Measurements from ENCODE around the gene LGALS7B. TPM values are rescaled to one million over a fixed set of nuclear protein-coding genes. Genes with fewer than 3 reads are reported as not detected.

LGALS7B gene
- total RNA-seq (2012; rRNA removed) (not detected in 2 replicates), polyA plus RNA-seq (2012; rRNA removed) (not detected in 2 replicates), Bru-seq, nascent RNA (not detected), BruChase-seq, experiment 1, labeled RNA remaining after a 6-hour chase (not detected), BruChase-seq, experiment 2, labeled RNA remaining after a 2-hour chase (not detected)
- polyA plus RNA-seq (2012; cell fraction: cytosol; rRNA removed) = not detected in 2 replicates
- polyA plus RNA-seq (2012; cell fraction: nucleus; rRNA removed; ENCODE audit: low replicate concordance) = not detected in 2 replicates
- long read RNA-seq = 0 reads

GRCh38 chr19:38788478-38789243, at the start of gene LGALS7B:
LGALS7B (plus strand) TSS chr19:38789200; CDS start chr19:38789227, 27 bp downstream.
- no peak within 1 kb of the TSS for H3K4me3 ChIP-seq (ENCODE audit: insufficient read depth, low read depth, low read length)
- ChIA-PET POLR2A (ENCODE audit: unreplicated experiment) (no interaction called here), CTCF (no interaction called here)
- H2BK120ac ChIP-seq (ENCODE audit: low read depth, low read length) = no peak within 1 kb of the TSS
- H4K20me1 ChIP-seq (ENCODE audit: insufficient read depth, low read length) = no peaks in the 10 kb centered on the region
- no peak within 1 kb of the TSS for H3K23ac ChIP-seq (ENCODE audit: low read depth, low read length)
- H3K27ac ChIP-seq (ENCODE audit: insufficient read depth, low read length) = no peak within 1 kb of the TSS
- H3K14ac ChIP-seq (replicated peaks; ENCODE audit: low read depth, low read length) = no peak within 1 kb of the TSS
- H2AK5ac ChIP-seq (ENCODE audit: low read depth, low read length) = no peak within 1 kb of the TSS
- H3K56ac ChIP-seq (ENCODE audit: extremely low read depth, insufficient read depth, low read length) = no peak within 1 kb of the TSS
- H3K79me1 ChIP-seq (ENCODE audit: low read depth in 1 of 2, low read length in 2 of 2) = no peaks in the 10 kb centered on the region
- no peak for ATAC-seq (ENCODE audit: low read depth)
- H3K4me1 ChIP-seq (ENCODE audit: control insufficient read depth, insufficient read depth, low read length) = peaks cover 5% of the 10 kb centered on the region
- no peak within 1 kb of the TSS for H3K4ac ChIP-seq (ENCODE audit: low read depth, low read length)
- in situ Hi-C loops (cut with MboI; ENCODE audit: low sequenced_read_pairs) = no loop called here
- H4K5ac ChIP-seq (ENCODE audit: low read depth, low read length) = no peak within 1 kb of the TSS
- no peak within 1 kb of the TSS for H3K4me2 ChIP-seq (ENCODE audit: low read depth, low read length)
- no peak for DNase-seq
- H3K27me3 ChIP-seq (ENCODE audit: control insufficient read depth, insufficient read depth, low read length) = no peaks in the 10 kb centered on the region; the same call in 1 of the 2 replicates
- intact Hi-C loops (cut with micrococcal nuclease) = no loop called here
- H4K8ac ChIP-seq (ENCODE audit: low read depth in 2 of 2, low read length in 2 of 2) = no peak within 1 kb of the TSS
- dilution Hi-C loops (cut with HindIII; ENCODE audit: low sequenced_read_pairs, unreplicated experiment) = no loop called here
- no peak within 1 kb of the TSS for H2BK5ac ChIP-seq (ENCODE audit: low read depth, low read length, poor library complexity, severe bottlenecking)
- H3K9me3 ChIP-seq (ENCODE audit: control insufficient read depth, insufficient read depth, low read length) = no peaks in the 10 kb centered on the region
- H2BK15ac ChIP-seq (ENCODE audit: low read depth, low read length) = no peak within 1 kb of the TSS
- WGBS, 2 experiments (ENCODE audit: extremely low coverage in 2 of 2, insufficient read length in 1 of 2) = 30% methylated on average over 4 of the region's 17 CpGs; no CpG with 5 or more reads in 1 of the 2 experiments
- H3K18ac ChIP-seq (ENCODE audit: low read depth, low read length) = no peak within 1 kb of the TSS
- H2AK9ac ChIP-seq (replicated peaks; ENCODE audit: low read depth, low read length, poor library complexity) = no peak within 1 kb of the TSS
- H2BK20ac ChIP-seq (ENCODE audit: low read depth, low read length) = no peak within 1 kb of the TSS
- H3K9me1 ChIP-seq (ENCODE audit: insufficient read depth, low read length) = peaks cover 3% of the 10 kb centered on the region; the same call in 1 of the 2 replicates
- H2AFZ ChIP-seq (replicated peaks; ENCODE audit: low read length, poor library complexity) = peak within 1 kb of the TSS; percentile 67
- no peak within 1 kb of the TSS for H3K9ac ChIP-seq (ENCODE audit: low read depth, low read length)
- no peak within 1 kb of the TSS for H4K91ac ChIP-seq (ENCODE audit: insufficient read depth, low read depth, low read length)
- BruUV-seq (replicated peaks) = no TSS peak
- H3K36me3 ChIP-seq (ENCODE audit: control insufficient read depth, insufficient read depth, low read length) = no peaks in the 10 kb centered on the region
- no peak for TF ChIP-seq CEBPB (IDR thresholded peaks at IDR 0.05; ENCODE audit: low read depth, low read length)
- TF ChIP-seq MXI1 (IDR thresholded peaks at IDR 0.05; ENCODE audit: borderline replicate concordance, low read depth, low read length) = no peak
- no peak for TF ChIP-seq POLR2A (IDR thresholded peaks at IDR 0.05; ENCODE audit: low read depth, low read length)
- TF ChIP-seq USF2 (IDR thresholded peaks at IDR 0.05; ENCODE audit: low read depth, low read length) = no peak
- no peak for TF ChIP-seq ELK1 (IDR thresholded peaks at IDR 0.05; ENCODE audit: borderline replicate concordance, low read depth, low read length)
- TF ChIP-seq FOS (IDR thresholded peaks at IDR 0.05; ENCODE audit: low read depth, low read length) = no peak
